Gastroesophageal sphincter (tissue), 3 donors: ENCODE measurements around the gene MRPS5.

ENCODE experiments used
- CTCF ChIP-seq, 4 experiments: fragments of 200-600 bp in 2 of 4; fragments of 450-650 bp in 2 of 4; sonication (generic) in 1 of 4; IDR thresholded peaks; one replicate each; pipeline ENCODE4 v1.5.1; 2017 to 2019; ENCODE audit warnings: antibody characterized with exemption in 4 of 4, mild to moderate bottlenecking in 2 of 4, moderate library complexity in 2 of 4
- EP300 ChIP-seq: sonication (generic); formaldehyde crosslinking; IDR thresholded peaks from one replicate; pipeline ENCODE4 v1.6.1; 2017; ENCODE audit warnings: antibody characterized with exemption, mild to moderate bottlenecking
- POLR2A ChIP-seq, 2 donors: fragments of 450-650 bp; IDR thresholded peaks; one replicate each; pipeline ENCODE4 v1.6.1; 2017; ENCODE audit warnings: antibody characterized with exemption in 2 of 2, mild to moderate bottlenecking in 2 of 2, moderate library complexity in 1 of 2
- POLR2AphosphoS5 ChIP-seq: sonication (generic); formaldehyde crosslinking; IDR thresholded peaks from one replicate; pipeline ENCODE4 v1.6.1; 2017; ENCODE audit warnings: antibody characterized with exemption

- TF ChIP-seq CTCF (IDR thresholded peaks at IDR 0.05) (no peak), EP300 (no peak), POLR2AphosphoS5 (no peak), POLR2A (IDR thresholded peaks at IDR 0.05) (no peak)
Measured at GRCh38 chr2:95071856-95072255, 49.8 kb downstream of the MRPS5 start.
